SIG-M5 treated with dmso at 0.1 percent for 504 hours (cell line): ENCODE data around the gene TPST2.

ENCODE experiments used
- DNase-seq: peaks from one replicate; lab custom pipeline; 2025; ENCODE audit not compliant: unreplicated experiment; lab: John Stamatoyannopoulos, UW

The TPST2 gene

GRCh38 chr22:26581026-26581425, 8.9 kb downstream of the TPST2 start:
- no peak for DNase-seq

GRCh38 chr22:26580240-26580962, 9.5 kb downstream of the TPST2 start:
- DNase-seq, result no peak

GRCh38 chr22:26579331-26579886, 10.5 kb downstream of the TPST2 start:
- peak; percentile 37 for DNase-seq

DNA sequence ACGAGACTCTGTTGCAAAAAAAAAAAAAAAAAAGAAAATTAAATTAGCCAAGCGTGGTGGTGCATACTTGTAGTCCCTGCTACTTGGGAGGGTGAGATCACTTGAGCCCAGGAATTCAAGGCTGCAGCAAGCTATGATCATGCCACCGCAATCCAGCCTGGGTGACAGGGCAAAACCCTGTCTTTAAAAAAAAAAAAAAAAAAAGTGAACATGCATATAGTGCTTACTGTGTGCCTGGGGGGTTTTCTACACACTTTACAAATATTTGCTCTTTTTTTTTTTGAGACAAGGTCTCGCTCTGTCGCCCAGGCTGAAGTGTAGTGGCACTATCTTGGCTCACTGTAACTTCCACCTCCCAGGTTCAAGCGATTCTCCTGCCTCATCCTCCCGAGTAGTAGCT, 12.9 kb downstream of the TPST2 start:
- DNase-seq, result no peak

DNA sequence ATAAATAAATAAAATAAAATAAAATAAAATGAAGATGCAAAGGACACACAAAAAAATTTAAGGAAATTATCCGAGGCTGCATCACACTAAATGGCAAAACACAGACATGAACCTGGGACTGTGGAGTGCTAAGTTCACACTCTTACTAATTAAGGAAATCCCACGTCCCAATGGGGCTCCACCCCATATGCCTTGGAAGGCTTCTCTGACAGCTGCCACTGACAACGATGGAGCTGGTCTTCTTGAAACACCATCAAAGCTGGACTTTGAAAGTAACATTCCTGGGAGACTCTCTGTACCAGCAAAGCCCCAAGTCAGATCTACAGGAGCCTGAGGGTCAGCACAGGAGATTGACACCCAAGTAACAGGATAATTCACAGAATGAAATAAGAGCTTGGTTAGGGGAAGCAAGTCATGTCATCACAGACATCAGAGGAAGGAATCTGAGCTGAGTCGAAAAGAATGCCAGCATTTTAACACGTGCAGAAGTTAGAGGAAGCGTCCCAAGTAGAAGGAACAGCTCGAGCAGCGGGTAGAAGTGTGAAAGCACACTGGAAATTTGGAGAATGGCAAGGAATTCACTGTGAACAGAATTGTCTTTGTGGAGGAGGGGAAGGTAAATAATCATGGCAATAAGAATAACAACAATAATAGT, 13.8 kb downstream of the TPST2 start:
- no peak for DNase-seq

GRCh38 chr22:26574001-26574723, 15.8 kb downstream of the TPST2 start:
- DNase-seq, result no peak

DNA sequence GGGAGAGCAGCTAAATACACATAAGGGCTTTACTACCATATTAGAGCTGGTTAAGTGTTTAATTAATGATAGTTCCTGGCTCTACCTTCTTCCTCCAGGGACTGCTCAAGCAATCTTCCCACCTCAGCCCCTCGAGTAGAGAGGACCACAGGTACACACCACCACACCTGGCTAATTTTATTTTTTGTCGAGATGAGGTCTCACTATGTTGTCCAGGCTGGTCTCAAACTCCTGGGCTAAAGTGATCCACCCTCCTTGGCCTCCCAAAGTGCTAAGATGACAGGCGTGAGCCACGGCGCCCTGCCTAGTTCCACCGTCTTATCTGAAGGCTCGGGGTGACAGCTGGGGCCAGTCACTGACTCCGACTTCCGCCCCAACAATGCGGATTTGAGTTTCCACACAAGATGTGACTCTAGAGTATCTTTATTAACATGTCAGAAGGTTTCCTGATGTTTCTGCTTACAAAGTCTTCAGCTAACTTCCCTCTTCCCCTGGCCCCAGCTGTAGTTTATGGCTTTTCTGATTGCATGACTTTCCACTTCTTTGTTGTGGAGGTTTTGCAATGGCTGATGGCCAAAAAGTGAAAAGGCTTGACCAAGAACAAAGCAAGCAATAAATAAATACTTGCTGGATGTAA, 16.8 kb downstream of the TPST2 start:
- DNase-seq, result peak; percentile 91

GRCh38 chr22:26570864-26571525, 18.9 kb downstream of the TPST2 start:
- no peak for DNase-seq

- DNase-seq, result no peak
Observed at GRCh38 chr22:26570115-26570514, 19.8 kb downstream of the TPST2 start.

- DNase-seq, result no peak
Observed at GRCh38 chr22:26568207-26568706, 21.7 kb downstream of the TPST2 start.

- no peak for DNase-seq
Observed at GRCh38 chr22:26567610-26568009, 22.3 kb downstream of the TPST2 start.

GRCh38 chr22:26566994-26567393, 22.9 kb downstream of the TPST2 start:
- no peak for DNase-seq

DNA sequence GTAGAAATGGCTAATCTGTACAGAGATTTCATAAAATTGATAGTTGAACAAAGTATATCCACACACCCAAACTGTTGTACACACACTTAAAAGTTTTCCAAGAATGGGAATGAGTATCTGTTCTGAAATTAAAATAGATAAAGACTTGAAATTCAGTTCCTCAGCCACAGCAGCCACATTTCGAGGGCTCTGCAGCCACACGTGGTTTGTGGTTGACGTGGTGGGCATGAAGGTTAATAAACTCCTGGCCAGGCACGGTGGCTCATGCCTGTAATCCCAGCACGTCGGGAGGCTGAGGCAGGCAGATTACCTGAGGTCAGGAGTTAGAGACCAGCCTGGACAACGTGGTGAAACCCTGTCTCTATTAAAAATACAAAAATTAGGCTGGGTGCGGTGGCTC, 24.0 kb downstream of the TPST2 start:
- no peak for DNase-seq

GRCh38 chr22:26565181-26565580, 24.8 kb downstream of the TPST2 start:
- no peak for DNase-seq

DNA sequence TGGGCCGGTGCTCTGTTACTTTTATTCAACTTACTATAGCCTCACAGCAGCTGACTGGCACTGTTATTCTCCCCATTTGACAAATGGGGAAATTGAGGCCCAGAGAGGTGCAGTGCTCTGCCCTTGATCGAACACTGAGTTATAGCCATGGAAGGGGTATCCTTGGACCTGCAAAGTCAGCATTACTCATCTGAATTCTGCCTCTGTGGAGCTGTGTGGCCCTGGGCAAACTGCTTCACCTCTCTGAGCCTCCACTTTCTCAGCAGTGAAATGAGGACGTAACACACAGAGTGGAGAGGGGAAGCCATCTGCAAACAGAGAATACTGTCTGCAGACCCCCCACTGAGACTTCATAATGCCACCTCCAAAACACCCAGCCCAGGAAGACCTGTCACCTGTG, 25.3 kb downstream of the TPST2 start:
- DNase-seq, result no peak

- no peak for DNase-seq
Observed at GRCh38 chr22:26564181-26564580, 25.8 kb downstream of the TPST2 start.

DNA sequence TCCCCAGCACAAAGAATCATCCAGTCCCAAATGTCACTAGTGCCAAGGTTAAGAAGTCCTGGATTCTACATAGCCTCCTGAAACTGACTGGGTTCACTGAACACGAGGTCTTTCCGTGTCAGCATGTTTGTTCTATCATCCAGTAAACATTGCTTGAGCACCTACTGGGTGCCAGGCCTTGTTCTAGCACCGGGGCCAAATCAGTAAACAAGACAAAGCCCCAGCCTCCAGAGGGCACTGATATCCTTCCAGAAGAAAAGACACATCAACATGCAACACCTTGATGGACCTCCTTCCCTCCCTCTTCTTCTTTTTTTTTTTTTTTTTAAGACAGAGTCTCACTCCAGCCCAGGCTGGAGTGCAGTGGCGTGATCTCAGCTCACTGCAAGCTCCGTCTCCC, 26.9 kb downstream of the TPST2 start:
- no peak for DNase-seq

- no peak for DNase-seq
Observed at GRCh38 chr22:26561756-26562417, 28.0 kb downstream of the TPST2 start.

GRCh38 chr22:26559961-26560575, 29.9 kb downstream of the TPST2 start:
- DNase-seq, result no peak
